ENCODE data around the gene ARHGEF28. TPM values are rescaled to one million over a fixed set of nuclear protein-coding genes. Genes with fewer than 3 reads are reported as not detected.

ARHGEF28 gene
- total and polyA plus RNA-seq, 9 of the 15 experiments (the other 6 are each of a cell fraction or from before 2014, with no cell fraction given) = 0.27 TPM; not detected in 8

GRCh38 chr5:73979321-73979720, 353.3 kb downstream of the ARHGEF28 start:
- H3K27me3 ChIP-seq (ENCODE audit: control insufficient read depth in 2 of 2, insufficient read depth in 2 of 2, low read length in 2 of 2) = no peaks in the 10 kb centered on the region; a peak in 1 of 5 replicates
- H3K9me1 ChIP-seq (ENCODE audit: control insufficient read depth, insufficient read depth, low read length) = no peaks in the 10 kb centered on the region
- no peak for DNase-seq (ENCODE audit: extremely low read depth in 1 of 4, low spot score in 3 of 4)
- no peaks in the 10 kb centered on the region for H3K9me3 ChIP-seq (replicated peaks; ENCODE audit: control insufficient read depth, insufficient read depth, low read depth, low read length)
- H2AFZ ChIP-seq (ENCODE audit: low read depth, low read length) = no peak overlapping the region
- no peak for ATAC-seq
- FAIRE-seq = no peak
- intact Hi-C loops (cut with micrococcal nuclease) (no loop called here), in situ Hi-C loops (cut with MboI) (no loop called here)
- no peaks in the 10 kb centered on the region for H3K4me1 ChIP-seq (replicated peaks in 1 of 2; ENCODE audit: control insufficient read depth in 2 of 2, insufficient read depth in 2 of 2, low read length in 2 of 2)
- H4K20me1 ChIP-seq (replicated peaks; ENCODE audit: control insufficient read depth, insufficient read depth, low read length) = no peaks in the 10 kb centered on the region
- ChIA-PET POLR2A (interaction anchor here (1.2 kb wide), 1 partner anchor 14 kb away, joined by 3 read pairs; no protein-coding TSS in a partner anchor), CTCF (ENCODE audit: low intra/inter-chr PET ratio) (no interaction called here)
- H3K9ac ChIP-seq (ENCODE audit: insufficient read depth in 1 of 2, low read depth in 2 of 2, low read length in 2 of 2) = no peak overlapping the region
- no peaks in the 10 kb centered on the region for H3K36me3 ChIP-seq (ENCODE audit: control insufficient read depth, insufficient read depth, low read length)
- H3K4me2 ChIP-seq (ENCODE audit: insufficient read depth, low read length) = no peak overlapping the region
- H3K27ac ChIP-seq (ENCODE audit: extremely low read depth, low read depth, low read length) = no peak overlapping the region
- 0% methylated on average over 3 of the region's 3 CpGs for WGBS (ENCODE audit: insufficient coverage, low coverage, missing lambda C conversion rate)
- no peak overlapping the region for H3K4me3 ChIP-seq
- H3K79me2 ChIP-seq (ENCODE audit: control insufficient read depth, insufficient read depth, low read length) = no peaks in the 10 kb centered on the region
- BruUV-seq (replicated peaks) = no TSS peak
- TF ChIP-seq SAFB2 (IDR thresholded peaks at IDR 0.05; ENCODE audit: borderline replicate concordance, low read depth, low read length, severe bottlenecking) (no peak), SFPQ (IDR thresholded peaks at IDR 0.05; ENCODE audit: low read depth, low read length) (no peak), MCM3 (IDR thresholded peaks at IDR 0.05) (no peak), CAMTA2 (CRISPR knock-in tag; conservative IDR thresholded peaks at IDR 0.05) (no peak), RBM25 (IDR thresholded peaks at IDR 0.05; ENCODE audit: low read depth, low read length, severe bottlenecking) (no peak), SNRNP70 (optimal IDR thresholded peaks at IDR 0.05; ENCODE audit: low read depth, low read length) (no peak), JUN (IDR thresholded peaks at IDR 0.05; ENCODE audit: borderline replicate concordance, low read depth, low read length) (no peak), JUN (CRISPR knock-in tag; IDR thresholded peaks at IDR 0.05; ENCODE audit: borderline replicate concordance) (no peak), HMGN3 (IDR thresholded peaks at IDR 0.05; ENCODE audit: borderline replicate concordance, extremely low read depth, insufficient read length, low read depth, low read length) (no peak), CBX5 (IDR thresholded peaks at IDR 0.05; ENCODE audit: borderline replicate concordance, low read depth) (no peak), ZNF311 (CRISPR knock-in tag; IDR thresholded peaks at IDR 0.05) (no peak), COPS2 (conservative IDR thresholded peaks at IDR 0.05) (no peak), GATAD2B (IDR thresholded peaks at IDR 0.05; ENCODE audit: borderline replicate concordance) (no peak), CBX3 (IDR thresholded peaks at IDR 0.05; ENCODE audit: borderline replicate concordance in 1 of 2, low read length in 2 of 2) (no peak), CHCHD3 (CRISPR knock-in tag; IDR thresholded peaks at IDR 0.05) (no peak)
